ENCODE measurements around the gene GPR32.
"Not testable (repeated sequence)": the region's sequence is repeated elsewhere in the genome, so short reads cannot be mapped to it uniquely, and the experiment has no call there.

The GPR32 gene

GRCh38 chr19:50750010-50750409 lies 20.3 kb upstream of the GPR32 start:
- no peak for DNase-seq

DNA sequence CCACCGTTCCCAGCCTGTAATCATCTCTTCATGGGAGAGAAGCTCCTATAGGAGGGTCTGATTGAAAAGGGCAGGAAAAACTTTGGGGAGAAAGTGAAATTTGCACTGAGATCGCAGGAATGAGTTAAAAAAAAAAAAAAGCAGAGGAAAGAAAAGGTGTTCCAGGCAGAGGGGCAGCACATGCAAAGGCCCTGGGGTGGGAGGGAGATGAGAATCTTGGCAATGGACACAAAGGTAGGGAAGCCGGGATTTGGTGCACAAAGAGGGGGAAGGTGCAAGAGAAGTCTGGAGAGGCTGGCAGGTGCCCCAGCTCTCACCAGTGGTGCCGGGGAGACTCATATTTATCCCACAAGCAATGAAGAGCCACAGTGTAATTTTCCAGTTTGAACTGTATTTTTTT lies 16.4 kb upstream of the GPR32 start:
- no peak for DNase-seq

GRCh38 chr19:50756244-50756643 lies 14.0 kb upstream of the GPR32 start:
- not testable (repeated sequence) for DNase-seq

GRCh38 chr19:50757624-50758023 lies 12.6 kb upstream of the GPR32 start:
- DNase-seq = not testable (repeated sequence)

DNA sequence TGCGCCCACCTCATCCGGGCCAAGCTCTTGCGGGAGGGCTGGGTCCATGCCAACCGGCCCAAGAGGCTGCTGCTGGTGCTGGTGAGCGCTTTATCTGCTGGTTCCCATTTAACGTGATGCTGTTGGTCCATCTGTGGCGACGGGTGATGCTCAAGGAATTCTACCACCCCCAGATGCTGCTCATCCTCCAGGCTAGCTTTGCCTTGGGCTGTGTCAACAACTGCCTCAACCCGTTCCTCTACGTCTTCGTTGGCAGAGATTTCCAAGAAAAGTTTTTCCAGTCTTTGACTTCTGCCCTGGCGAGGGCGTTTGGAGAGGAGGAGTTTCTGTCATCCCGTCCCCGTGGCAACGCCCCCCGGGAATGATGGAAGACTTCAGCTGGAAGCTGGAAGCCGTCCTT lies 11.2 kb upstream of the GPR32 start:
- not testable (repeated sequence) for DNase-seq

DNA sequence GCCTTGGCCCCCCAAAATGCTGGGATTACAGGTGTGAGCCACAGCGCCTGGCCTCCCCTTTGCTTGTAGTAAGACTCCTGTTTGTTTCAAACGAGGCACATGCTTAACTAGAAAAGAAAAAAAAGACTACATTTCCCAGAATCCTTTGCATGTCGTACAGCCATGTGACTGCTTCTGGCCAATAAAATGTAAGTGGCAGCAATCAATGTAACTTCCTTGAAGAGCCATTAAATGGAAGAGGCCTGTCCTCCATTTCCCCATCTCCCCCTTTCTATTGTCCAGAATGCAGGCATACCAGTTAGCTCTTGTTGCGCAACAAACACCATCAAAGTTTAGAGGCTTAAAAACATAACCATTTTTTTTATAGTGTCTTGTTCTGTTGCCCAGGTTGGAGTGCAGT lies 10.4 kb upstream of the GPR32 start:
- DNase-seq = peak; percentile 30

DNA sequence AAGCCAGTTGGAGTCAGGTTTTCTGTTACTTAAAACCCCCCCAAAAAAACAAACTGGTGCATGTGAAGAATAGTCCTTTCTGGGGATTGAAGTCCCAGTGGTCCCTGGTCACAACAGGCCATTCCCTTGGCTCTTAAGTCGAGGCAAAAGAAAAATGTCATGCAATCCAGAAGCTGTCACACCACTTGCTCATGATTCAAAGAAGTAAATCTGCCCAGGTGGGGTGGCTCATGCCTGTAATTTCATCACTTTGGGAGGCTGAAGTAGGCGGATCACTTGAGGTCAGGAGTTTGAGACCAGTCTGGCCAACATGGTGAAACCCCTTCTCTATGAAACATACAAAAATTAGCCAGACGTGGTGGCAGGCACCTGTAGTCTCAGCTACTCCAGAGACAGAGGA lies 8.8 kb upstream of the GPR32 start:
- not testable (repeated sequence) for DNase-seq

DNA sequence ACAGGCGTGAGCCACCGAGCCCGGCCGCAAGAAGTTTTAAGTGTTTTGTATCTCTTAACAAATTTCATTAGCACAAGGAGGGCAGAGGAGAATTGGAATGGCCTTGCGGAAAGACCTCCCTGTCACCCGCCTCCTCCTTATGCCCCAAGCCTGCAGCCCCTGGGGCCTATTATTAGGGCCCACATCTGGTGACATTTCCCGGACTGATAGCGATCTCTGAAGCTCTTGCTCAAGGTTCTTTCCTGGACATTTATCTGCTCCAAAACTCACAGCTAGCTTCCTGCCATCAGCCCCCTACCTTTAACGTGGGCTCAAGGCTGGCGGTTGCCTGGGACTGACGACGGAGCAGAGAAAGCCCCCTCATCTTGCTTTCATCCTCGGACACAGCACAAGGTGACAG lies 6.7 kb upstream of the GPR32 start:
- DNase-seq = not testable (repeated sequence)

DNA sequence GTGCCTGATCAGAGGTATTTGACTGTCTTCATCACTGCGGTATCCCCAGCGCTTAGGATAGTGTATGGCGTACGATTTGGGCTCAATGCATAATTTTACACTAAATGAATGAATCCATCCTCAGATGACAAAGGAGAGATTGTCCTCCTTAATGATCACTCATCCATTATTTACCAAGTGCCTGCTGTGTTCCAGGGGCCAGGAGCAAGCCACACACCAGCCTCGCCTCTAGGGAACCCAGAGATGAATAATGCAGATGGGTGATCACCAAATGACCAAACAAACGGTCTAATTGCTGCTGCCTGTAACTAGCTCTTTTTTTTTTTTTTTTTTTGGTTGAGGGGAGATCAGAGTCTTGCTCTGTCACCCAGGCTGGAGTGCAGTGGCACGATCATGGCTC lies 5.9 kb upstream of the GPR32 start:
- DNase-seq = no peak

GRCh38 chr19:50766746-50767145 lies 3.5 kb upstream of the GPR32 start:
- not testable (repeated sequence) for DNase-seq

DNA sequence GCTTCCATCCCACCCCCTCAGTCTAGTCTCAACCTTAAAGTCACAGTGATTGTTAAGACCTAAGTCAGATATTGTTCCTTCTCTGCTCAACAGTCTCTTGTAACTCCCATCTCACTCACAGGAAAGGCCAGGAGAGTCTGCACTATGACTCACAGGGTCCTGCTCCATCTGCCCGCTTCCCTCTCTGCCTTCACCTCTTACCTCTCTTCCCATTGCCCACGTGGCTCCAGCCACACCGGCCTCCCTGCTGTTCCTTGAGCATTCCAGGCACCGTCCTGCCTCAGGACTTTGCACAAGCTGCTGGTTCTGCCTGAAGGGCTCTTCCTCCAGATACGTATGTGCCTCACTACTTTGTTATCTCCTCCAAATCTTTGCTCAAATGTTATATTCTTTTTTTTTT lies 3.0 kb upstream of the GPR32 start:
- DNase-seq = not testable (repeated sequence)

DNA sequence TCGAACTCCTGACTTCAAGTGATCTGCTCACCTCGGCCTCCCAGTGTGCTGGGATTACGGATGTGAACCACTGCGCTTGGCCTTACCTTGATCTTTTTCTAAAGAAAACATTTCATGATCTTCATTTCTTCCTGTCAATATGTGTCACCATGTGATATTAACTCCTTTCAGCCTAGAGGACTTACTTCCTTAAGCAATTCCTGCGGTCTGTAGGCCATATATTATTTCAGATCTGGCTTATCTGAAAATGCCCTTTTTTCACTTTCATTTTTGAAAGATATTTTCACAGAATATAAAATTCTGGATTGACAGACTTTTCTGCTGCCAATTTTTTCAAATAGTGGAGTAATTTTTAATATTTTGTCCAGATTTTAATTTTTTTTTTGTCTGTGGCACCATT lies 2.0 kb upstream of the GPR32 start:
- no peak for DNase-seq

DNA sequence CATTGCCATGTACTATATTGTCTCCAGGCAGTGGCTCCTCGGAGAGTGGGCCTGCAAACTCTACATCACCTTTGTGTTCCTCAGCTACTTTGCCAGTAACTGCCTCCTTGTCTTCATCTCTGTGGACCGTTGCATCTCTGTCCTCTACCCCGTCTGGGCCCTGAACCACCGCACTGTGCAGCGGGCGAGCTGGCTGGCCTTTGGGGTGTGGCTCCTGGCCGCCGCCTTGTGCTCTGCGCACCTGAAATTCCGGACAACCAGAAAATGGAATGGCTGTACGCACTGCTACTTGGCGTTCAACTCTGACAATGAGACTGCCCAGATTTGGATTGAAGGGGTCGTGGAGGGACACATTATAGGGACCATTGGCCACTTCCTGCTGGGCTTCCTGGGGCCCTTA lies 624 bp downstream of the GPR32 start:
- DNase-seq = no peak

- peak; percentile 19 for DNase-seq
Observed at GRCh38 chr19:50772476-50772875, 2.2 kb downstream of the GPR32 start.

DNA sequence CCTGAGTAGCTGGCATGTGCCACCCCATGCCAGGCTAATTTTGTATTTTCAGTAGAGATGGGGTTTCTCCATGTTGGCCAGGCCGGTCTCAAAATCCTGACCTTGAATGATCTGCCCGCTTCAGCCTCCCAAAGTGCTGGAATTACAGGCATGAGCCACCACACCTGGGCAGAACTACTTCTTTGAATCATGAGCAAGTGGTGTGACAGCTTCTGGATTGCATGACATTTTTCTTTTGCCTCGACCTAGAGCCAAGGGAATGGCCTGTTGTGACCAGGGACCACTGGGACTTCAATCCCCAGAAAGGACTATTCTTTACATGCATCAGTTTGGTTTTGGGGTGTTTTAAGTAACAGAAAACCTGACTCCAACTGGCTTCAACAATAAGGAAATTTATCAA lies 2.6 kb downstream of the GPR32 start:
- DNase-seq = not testable (repeated sequence)

- not testable (repeated sequence) for DNase-seq
Observed at GRCh38 chr19:50773454-50773853, 3.2 kb downstream of the GPR32 start.

DNA sequence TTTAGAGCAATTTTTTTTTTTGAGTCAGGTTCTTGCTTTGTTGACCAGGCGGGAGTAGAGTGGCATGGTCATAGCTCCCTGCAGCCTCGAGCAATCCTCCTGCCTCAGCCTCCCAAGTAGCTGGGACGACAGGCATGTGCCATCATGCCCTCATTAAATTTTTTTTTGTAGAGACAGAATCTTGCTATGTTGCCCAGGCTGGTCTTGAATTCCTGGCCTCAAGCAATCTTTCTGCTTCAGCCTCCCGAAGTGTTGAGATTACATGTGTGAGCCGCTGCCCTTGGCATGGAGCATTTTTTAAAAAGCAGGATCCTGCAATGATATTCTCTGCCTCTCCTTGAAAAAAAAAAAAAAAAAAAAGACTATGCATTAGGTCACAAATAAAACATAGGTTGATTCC lies 5.9 kb downstream of the GPR32 start:
- DNase-seq = no peak

DNA sequence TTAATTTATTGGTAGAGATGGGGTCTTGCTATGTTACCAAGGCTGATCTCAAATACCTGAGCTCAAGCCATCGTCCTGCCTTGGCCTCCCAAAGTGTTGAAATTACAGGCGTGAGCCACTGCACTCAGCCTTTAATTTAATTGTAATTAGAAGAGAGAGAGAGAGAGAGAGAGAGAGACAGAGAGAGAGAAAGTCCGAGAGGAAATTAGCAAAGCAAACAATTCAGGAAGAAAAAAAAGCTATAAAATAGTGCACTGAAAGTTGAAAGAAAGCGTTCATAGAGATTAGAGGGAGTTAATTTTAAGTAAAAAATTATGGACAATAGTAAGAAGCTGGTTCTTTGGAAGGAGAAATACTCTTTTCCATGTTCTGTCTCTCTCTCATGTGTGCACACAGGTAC lies 7.0 kb downstream of the GPR32 start:
- DNase-seq = no peak

DNA sequence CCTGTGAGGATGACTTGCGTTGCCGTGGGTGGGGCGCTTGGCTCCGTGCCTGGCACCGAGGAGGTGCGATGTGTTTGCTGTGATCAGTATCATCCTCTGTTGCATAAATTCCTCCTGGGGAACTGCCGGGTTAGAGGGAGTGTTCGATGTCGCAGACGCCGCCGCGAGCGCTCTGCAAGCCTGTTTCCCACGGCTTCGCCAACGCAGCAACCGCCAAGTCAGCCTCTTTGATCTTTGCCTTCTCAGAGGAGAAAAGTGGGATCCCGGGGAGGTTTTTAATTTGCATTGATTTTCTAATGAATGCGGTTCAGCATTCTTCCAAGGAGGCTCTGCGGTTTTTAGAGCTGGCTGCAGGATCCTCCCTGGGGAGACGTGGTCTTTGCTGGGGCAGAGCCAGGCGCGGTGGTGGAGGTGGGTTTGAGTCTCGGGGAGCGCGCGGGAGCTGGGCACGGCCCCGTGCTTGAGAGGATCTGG lies 7.6 kb downstream of the GPR32 start:
- DNase-seq = no peak

DNA sequence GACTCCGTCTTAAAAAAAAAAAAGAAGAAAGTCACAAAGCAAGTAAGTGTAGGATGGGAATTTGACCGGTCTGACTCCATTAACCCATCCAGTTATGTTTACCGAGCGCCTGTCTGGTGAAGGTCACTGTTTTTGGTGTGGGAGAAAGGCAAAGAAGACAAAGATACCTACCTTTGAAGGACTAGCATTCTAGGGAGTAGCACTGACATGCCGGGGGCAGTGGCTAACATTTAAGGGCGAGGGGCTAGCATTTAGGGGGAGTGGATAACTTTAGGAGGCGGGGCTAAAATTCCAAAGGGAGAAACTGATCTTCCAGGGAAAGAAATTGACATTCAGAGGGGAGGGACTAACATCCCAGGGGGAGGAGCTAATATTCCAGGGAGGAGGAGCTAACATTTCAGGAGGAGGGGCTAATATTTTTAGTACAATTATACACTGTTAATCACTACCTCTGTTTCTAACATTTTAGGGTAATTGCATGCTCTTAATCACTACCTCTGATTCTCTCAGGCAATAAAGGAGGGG lies 8.7 kb downstream of the GPR32 start:
- no peak for DNase-seq

GRCh38 chr19:50779504-50780457 lies 9.5 kb downstream of the GPR32 start:
- DNase-seq = no peak

GRCh38 chr19:50780753-50781435 lies 10.6 kb downstream of the GPR32 start:
- DNase-seq = no peak

- DNase-seq = not testable (repeated sequence)
Observed at GRCh38 chr19:50783848-50784152, 13.5 kb downstream of the GPR32 start.

- DNase-seq = no peak
Observed at GRCh38 chr19:50784710-50785109, 14.4 kb downstream of the GPR32 start.

All from EL (cell line).